Measurements from ENCODE around the gene TRNP1.

The TRNP1 gene

GRCh38 chr1:26959722-26960624 is 33.5 kb upstream of the TRNP1 start, which contains the start of gene KDF1:
KDF1 (minus strand) TSS chr1:26960468; CDS start chr1:26952380, 8,088 bp downstream.
- Mint-ChIP-seq H3K4me3 (peak within 1 kb of the TSS; percentile 72), H3K27me3 (peaks cover 40% of the 10 kb centered on the region), H3K4me1 (ENCODE audit: low read depth) (peaks cover 8% of the 10 kb centered on the region), H3K36me3 (ENCODE audit: low read depth) (no peaks in the 10 kb centered on the region), H3K9me3 (no peaks in the 10 kb centered on the region), H3K27ac (peak within 1 kb of the TSS; percentile 66)
- peak; percentile 57 for DNase-seq

- H3K9me3 Mint-ChIP-seq, result no peaks in the 10 kb centered on the region
- no peak for DNase-seq
- no peaks in the 10 kb centered on the region for H3K36me3 Mint-ChIP-seq (ENCODE audit: low read depth)
- peaks cover 8% of the 10 kb centered on the region for H3K4me1 Mint-ChIP-seq (ENCODE audit: low read depth)
- peak overlapping the region; percentile 66 for H3K27ac Mint-ChIP-seq
- peak overlapping the region; percentile 72 for H3K4me3 Mint-ChIP-seq
- H3K27me3 Mint-ChIP-seq, result peaks cover 40% of the 10 kb centered on the region
Measured at GRCh38 chr1:26960625-26960966, 32.9 kb upstream of the TRNP1 start.

DNA sequence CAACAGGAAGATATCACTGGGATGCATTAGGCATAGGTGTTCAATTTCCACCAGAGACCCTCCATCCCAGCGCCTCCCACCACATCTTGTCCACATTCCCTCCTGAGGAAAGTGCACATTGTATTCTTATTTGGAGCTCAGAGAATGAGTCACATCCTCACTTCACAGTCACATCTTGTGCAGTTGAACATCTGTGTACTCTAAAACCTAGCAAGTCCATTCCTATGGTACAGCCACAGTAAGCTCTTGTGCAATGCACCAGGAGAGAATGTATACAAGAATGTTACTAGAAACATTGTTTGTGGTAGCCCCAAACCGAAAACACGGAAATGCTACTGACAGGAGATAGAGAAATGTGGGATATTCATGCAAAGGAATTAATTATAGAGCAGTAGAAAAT is 31.7 kb upstream of the TRNP1 start:
- no peak for DNase-seq
- no peak overlapping the region for H3K27ac Mint-ChIP-seq
- no peaks in the 10 kb centered on the region for H3K36me3 Mint-ChIP-seq (ENCODE audit: low read depth)
- no peaks in the 10 kb centered on the region for H3K9me3 Mint-ChIP-seq
- H3K4me3 Mint-ChIP-seq, result no peak overlapping the region
- H3K27me3 Mint-ChIP-seq, result peaks cover 51% of the 10 kb centered on the region
- peaks cover 8% of the 10 kb centered on the region for H3K4me1 Mint-ChIP-seq (ENCODE audit: low read depth)

- Mint-ChIP-seq H3K36me3 (ENCODE audit: low read depth) (no peaks in the 10 kb centered on the region), H3K27me3 (peaks cover 46% of the 10 kb centered on the region), H3K27ac (no peak overlapping the region), H3K4me1 (ENCODE audit: low read depth) (peaks cover 6% of the 10 kb centered on the region), H3K9me3 (no peaks in the 10 kb centered on the region), H3K4me3 (no peak overlapping the region)
- no peak for DNase-seq
Measured at GRCh38 chr1:26965213-26965612, 28.3 kb upstream of the TRNP1 start.

GRCh38 chr1:26965628-26966027 is 27.9 kb upstream of the TRNP1 start:
- no peak for DNase-seq
- Mint-ChIP-seq H3K27me3 (peaks cover 45% of the 10 kb centered on the region), H3K36me3 (ENCODE audit: low read depth) (no peaks in the 10 kb centered on the region), H3K4me1 (ENCODE audit: low read depth) (peaks cover 3% of the 10 kb centered on the region), H3K4me3 (no peak overlapping the region), H3K9me3 (no peaks in the 10 kb centered on the region), H3K27ac (no peak overlapping the region)

DNA sequence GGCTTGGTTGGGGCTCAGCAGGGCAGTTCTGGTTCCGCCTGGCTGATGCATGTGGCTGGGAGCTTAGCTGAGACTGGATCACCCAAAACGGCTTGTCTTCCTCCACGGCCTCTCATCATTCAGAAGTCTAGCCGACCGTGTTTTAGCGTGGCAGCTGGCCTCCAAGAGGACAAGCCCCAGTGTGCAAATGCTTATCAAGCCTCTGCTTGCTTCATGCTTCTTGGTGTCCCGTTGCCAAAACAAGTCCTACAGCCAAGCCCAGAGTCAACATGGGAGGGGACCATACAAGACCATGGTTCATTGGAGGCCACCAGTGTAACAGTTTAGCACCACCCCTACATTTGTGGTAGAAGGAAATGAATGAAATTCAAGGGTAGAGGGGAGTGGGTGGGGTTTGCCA is 22.7 kb upstream of the TRNP1 start:
- H3K27ac Mint-ChIP-seq, result no peak overlapping the region
- H3K4me1 Mint-ChIP-seq (ENCODE audit: low read depth), result no peaks in the 10 kb centered on the region
- peaks cover 17% of the 10 kb centered on the region for H3K27me3 Mint-ChIP-seq
- H3K4me3 Mint-ChIP-seq, result no peak overlapping the region
- no peak for DNase-seq
- no peaks in the 10 kb centered on the region for H3K36me3 Mint-ChIP-seq (ENCODE audit: low read depth)
- H3K9me3 Mint-ChIP-seq, result no peaks in the 10 kb centered on the region

GRCh38 chr1:26971590-26971989 is 21.9 kb upstream of the TRNP1 start:
- Mint-ChIP-seq H3K27ac (no peak overlapping the region), H3K4me3 (no peak overlapping the region), H3K36me3 (ENCODE audit: low read depth) (no peaks in the 10 kb centered on the region), H3K27me3 (peaks cover 10% of the 10 kb centered on the region), H3K9me3 (no peaks in the 10 kb centered on the region), H3K4me1 (ENCODE audit: low read depth) (no peaks in the 10 kb centered on the region)
- no peak for DNase-seq

GRCh38 chr1:26972390-26972789 is 21.1 kb upstream of the TRNP1 start:
- no peaks in the 10 kb centered on the region for H3K9me3 Mint-ChIP-seq
- DNase-seq, result no peak

GRCh38 chr1:26972821-26973220 is 20.7 kb upstream of the TRNP1 start:
- Mint-ChIP-seq H3K36me3 (ENCODE audit: low read depth) (no peaks in the 10 kb centered on the region), H3K9me3 (no peaks in the 10 kb centered on the region), H3K27me3 (peaks cover 7% of the 10 kb centered on the region), H3K4me1 (ENCODE audit: low read depth) (no peaks in the 10 kb centered on the region), H3K4me3 (no peak overlapping the region), H3K27ac (no peak overlapping the region)
- no peak for DNase-seq

More at GRCh38 chr1:26972390-26972789, 21.1 kb upstream of the TRNP1 start:
- Mint-ChIP-seq H3K4me3 (no peak overlapping the region), H3K27me3 (peaks cover 7% of the 10 kb centered on the region), H3K4me1 (ENCODE audit: low read depth) (no peaks in the 10 kb centered on the region), H3K27ac (no peak overlapping the region), H3K36me3 (ENCODE audit: low read depth) (no peaks in the 10 kb centered on the region)

DNA sequence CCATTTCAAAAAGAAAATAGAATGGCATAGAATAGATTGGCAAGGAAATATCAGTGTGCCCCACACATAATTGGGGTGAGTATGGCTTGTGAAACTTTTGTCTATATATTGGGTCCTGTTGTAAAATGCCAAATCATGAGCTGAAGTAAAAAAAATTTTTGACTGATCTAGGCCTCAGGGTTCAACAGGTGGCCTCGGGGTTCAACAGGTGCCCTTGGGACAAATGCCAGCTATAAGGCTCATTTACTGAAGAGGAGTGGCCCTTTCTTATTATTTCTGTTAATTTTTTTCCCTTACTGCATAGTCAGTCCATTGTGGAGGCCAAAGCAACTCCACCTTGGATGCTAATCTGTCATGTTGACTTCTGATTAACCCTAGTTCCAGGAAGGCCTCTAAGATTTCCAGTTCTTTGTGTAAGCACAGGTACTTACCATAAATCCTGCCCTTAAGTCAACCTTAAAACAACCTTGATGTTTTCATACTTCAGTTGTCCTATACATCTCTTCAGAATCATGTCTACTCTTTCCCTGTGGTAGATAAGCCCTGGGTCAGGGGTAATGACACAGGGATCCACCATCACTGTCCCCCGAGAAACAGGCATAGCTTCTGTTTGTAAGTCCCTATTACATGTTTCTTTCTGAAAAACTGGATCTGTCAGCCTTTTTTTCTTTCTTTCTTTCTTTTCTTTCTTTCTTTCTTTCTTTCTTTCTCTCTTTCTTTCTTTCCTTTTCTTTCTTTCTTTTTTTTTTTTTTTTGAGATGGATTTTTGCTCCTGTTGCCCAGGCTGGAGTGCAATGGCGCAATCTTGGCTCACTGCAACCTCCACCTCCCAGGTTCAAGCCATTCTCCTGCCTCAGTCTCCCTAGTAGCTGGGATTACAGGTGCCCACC is 16.6 kb upstream of the TRNP1 start:
- no peak overlapping the region for H3K27ac Mint-ChIP-seq
- no peaks in the 10 kb centered on the region for H3K36me3 Mint-ChIP-seq (ENCODE audit: low read depth)
- no peaks in the 10 kb centered on the region for H3K27me3 Mint-ChIP-seq
- H3K4me1 Mint-ChIP-seq (ENCODE audit: low read depth), result no peaks in the 10 kb centered on the region
- no peak for DNase-seq
- no peaks in the 10 kb centered on the region for H3K9me3 Mint-ChIP-seq
- no peak overlapping the region for H3K4me3 Mint-ChIP-seq

DNA sequence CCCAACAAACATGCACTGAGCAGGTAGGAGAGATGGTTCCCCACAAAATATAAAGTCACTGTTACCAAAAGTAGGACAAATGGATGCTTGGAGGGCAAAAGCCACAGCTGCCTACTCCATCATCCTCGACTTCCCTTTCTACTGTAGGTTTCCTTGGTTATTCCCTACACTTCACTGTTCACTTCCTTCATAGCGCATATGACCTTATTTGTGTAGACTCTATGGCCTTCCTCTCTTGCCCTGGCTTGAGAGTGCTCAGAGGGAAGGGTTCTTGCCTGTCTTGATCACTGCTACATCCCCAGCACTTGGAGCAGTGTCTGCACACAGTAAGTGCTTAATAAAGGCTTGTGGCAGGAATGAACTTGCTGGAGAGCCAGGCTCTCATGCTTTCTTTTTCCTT is 14.6 kb upstream of the TRNP1 start:
- H3K4me3 Mint-ChIP-seq, result no peak overlapping the region
- no peak overlapping the region for H3K27ac Mint-ChIP-seq
- peaks cover 2% of the 10 kb centered on the region for H3K4me1 Mint-ChIP-seq (ENCODE audit: low read depth)
- no peaks in the 10 kb centered on the region for H3K9me3 Mint-ChIP-seq
- DNase-seq, result no peak
- H3K36me3 Mint-ChIP-seq (ENCODE audit: low read depth), result no peaks in the 10 kb centered on the region
- peaks cover 9% of the 10 kb centered on the region for H3K27me3 Mint-ChIP-seq

GRCh38 chr1:26981146-26981846 is 12.2 kb upstream of the TRNP1 start:
- Mint-ChIP-seq H3K36me3 (ENCODE audit: low read depth) (no peaks in the 10 kb centered on the region), H3K27ac (no peak overlapping the region), H3K9me3 (no peaks in the 10 kb centered on the region), H3K4me1 (ENCODE audit: low read depth) (peaks cover 2% of the 10 kb centered on the region), H3K4me3 (no peak overlapping the region), H3K27me3 (peaks cover 21% of the 10 kb centered on the region)
- DNase-seq, result no peak

- Mint-ChIP-seq H3K4me1 (ENCODE audit: low read depth) (peaks cover 2% of the 10 kb centered on the region), H3K27me3 (peaks cover 29% of the 10 kb centered on the region), H3K4me3 (no peak overlapping the region), H3K36me3 (ENCODE audit: low read depth) (no peaks in the 10 kb centered on the region), H3K27ac (no peak overlapping the region), H3K9me3 (no peaks in the 10 kb centered on the region)
- DNase-seq, result no peak
Measured at GRCh38 chr1:26983863-26984262, 9.6 kb upstream of the TRNP1 start.

- H3K4me1 Mint-ChIP-seq (ENCODE audit: low read depth), result peaks cover 2% of the 10 kb centered on the region
- no peaks in the 10 kb centered on the region for H3K36me3 Mint-ChIP-seq (ENCODE audit: low read depth)
- no peak overlapping the region for H3K4me3 Mint-ChIP-seq
- H3K27ac Mint-ChIP-seq, result no peak overlapping the region
- peaks cover 29% of the 10 kb centered on the region for H3K27me3 Mint-ChIP-seq
- DNase-seq, result no peak
- no peaks in the 10 kb centered on the region for H3K9me3 Mint-ChIP-seq
Measured at GRCh38 chr1:26984291-26984690, 9.2 kb upstream of the TRNP1 start.
